SW 1271 (cell line): ENCODE data around the gene VANGL2.
"Not testable (repeated sequence)": the region's sequence is repeated elsewhere in the genome, so short reads cannot be mapped to it uniquely, and the experiment has no call there.

Experiments used
- DNase-seq, 2 experiments: peaks; one replicate each; lab custom pipeline; 2025; lab: John Stamatoyannopoulos, UW

Gene VANGL2

GRCh38 chr1:160370561-160371345, 29.6 kb upstream of the VANGL2 start:
- no peak for DNase-seq

GRCh38 chr1:160371346-160371631, 29.1 kb upstream of the VANGL2 start:
- DNase-seq = no peak

GRCh38 chr1:160371756-160372155, 28.6 kb upstream of the VANGL2 start:
- no peak for DNase-seq

- no peak for DNase-seq
These were observed 26.7 kb upstream of the VANGL2 start for GRCh38 chr1:160373696-160374095.

- DNase-seq = no peak
These were observed 25.9 kb upstream of the VANGL2 start for GRCh38 chr1:160374306-160375110.

GRCh38 chr1:160375788-160376524, 24.4 kb upstream of the VANGL2 start:
- no peak for DNase-seq

- peak in 1 of 2 experiments; percentile 29 for DNase-seq
These were observed 23.7 kb upstream of the VANGL2 start for GRCh38 chr1:160376525-160377131.

GRCh38 chr1:160377585-160378206, 22.7 kb upstream of the VANGL2 start:
- DNase-seq = no peak

GRCh38 chr1:160384812-160385211, 15.6 kb upstream of the VANGL2 start:
- not testable (repeated sequence) for DNase-seq

GRCh38 chr1:160388406-160388805, 12.0 kb upstream of the VANGL2 start:
- not testable (repeated sequence) for DNase-seq

- no peak for DNase-seq
These were observed 5.7 kb upstream of the VANGL2 start for GRCh38 chr1:160394673-160395072.

- DNase-seq = no peak
These were observed 2.7 kb upstream of the VANGL2 start for GRCh38 chr1:160397651-160398050.

- DNase-seq = no peak
These were observed 1.5 kb upstream of the VANGL2 start for GRCh38 chr1:160398823-160399222.

GRCh38 chr1:160399544-160400222, 681 bp upstream of the VANGL2 start:
- no peak for DNase-seq

GRCh38 chr1:160400646-160401486, 502 bp downstream of the VANGL2 start:
- DNase-seq = no peak

GRCh38 chr1:160401487-160401805, 1.1 kb downstream of the VANGL2 start:
- no peak for DNase-seq

- DNase-seq = no peak
These were observed 1.8 kb downstream of the VANGL2 start for GRCh38 chr1:160402001-160402795.

GRCh38 chr1:160403244-160403643, 2.9 kb downstream of the VANGL2 start:
- DNase-seq = no peak

GRCh38 chr1:160404094-160404493, 3.7 kb downstream of the VANGL2 start:
- no peak for DNase-seq
